ENCODE results near the gene RHBDL1. TPM values are rescaled to one million over a fixed set of nuclear protein-coding genes. Genes with fewer than 3 reads are reported as not detected.
A peak's percentile ranks its signal among the peaks of the same experiment; 100 is the strongest.

The RHBDL1 gene
- total RNA-seq, 1 experiment from 2014 or later: 2.9 TPM

GRCh38 chr16:720990-721764 lies 45.7 kb downstream of the RHBDL1 start, which contains the start of gene ANTKMT:
Gene ANTKMT (plus strand): TSS chr16:721146. CDS start chr16:721275, 129 bp downstream.
- peak within 1 kb of the TSS; percentile 73 for H3K4me3 Mint-ChIP-seq (ENCODE audit: unreplicated experiment)
- TF ChIP-seq, protein P1, sequence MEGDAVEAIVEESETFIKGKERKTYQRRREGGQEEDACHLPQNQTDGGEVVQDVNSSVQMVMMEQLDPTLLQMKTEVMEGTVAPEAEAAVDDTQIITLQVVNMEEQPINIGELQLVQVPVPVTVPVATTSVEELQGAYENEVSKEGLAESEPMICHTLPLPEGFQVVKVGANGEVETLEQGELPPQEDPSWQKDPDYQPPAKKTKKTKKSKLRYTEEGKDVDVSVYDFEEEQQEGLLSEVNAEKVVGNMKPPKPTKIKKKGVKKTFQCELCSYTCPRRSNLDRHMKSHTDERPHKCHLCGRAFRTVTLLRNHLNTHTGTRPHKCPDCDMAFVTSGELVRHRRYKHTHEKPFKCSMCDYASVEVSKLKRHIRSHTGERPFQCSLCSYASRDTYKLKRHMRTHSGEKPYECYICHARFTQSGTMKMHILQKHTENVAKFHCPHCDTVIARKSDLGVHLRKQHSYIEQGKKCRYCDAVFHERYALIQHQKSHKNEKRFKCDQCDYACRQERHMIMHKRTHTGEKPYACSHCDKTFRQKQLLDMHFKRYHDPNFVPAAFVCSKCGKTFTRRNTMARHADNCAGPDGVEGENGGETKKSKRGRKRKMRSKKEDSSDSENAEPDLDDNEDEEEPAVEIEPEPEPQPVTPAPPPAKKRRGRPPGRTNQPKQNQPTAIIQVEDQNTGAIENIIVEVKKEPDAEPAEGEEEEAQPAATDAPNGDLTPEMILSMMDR (IDR thresholded peaks at IDR 0.05; ENCODE audit: insufficient read depth in 1 of 2, low read depth in 1 of 2, low read length in 1 of 2, severe bottlenecking in 1 of 2, unreplicated experiment in 1 of 2): no peak
- Histone ChIP-seq H3K36me3 (ENCODE audit: control insufficient read depth, insufficient read depth, low read length) (no peaks in the 10 kb centered on the region), H3K9me3 (no peaks in the 10 kb centered on the region), H3K4me1 (peaks cover 24% of the 10 kb centered on the region), H3K27me3 (replicated peaks; ENCODE audit: control insufficient read depth, insufficient read depth, low read length) (no peaks in the 10 kb centered on the region), H3K4me3 (ENCODE audit: low read depth, low read length) (peak within 1 kb of the TSS; percentile 86)
- no peaks in the 10 kb centered on the region for H3K9me3 Mint-ChIP-seq (ENCODE audit: unreplicated experiment)
- intact Hi-C loops (cut with micrococcal nuclease; ENCODE audit: unreplicated experiment): no loop called here
- peak within 1 kb of the TSS; percentile 39 for H3K27ac Mint-ChIP-seq (ENCODE audit: unreplicated experiment)
- ChIA-PET POLR2A (interaction anchor here (0.6 to 2.4 kb wide), 11 partner anchors 9 to 67 kb away, joined by 3 to 12 read pairs (median 4); partner anchors contain the start of genes CHTF18, CIAO3, FBXL16 and RHBDL1), CTCF (interaction anchor here (0.6 to 1.7 kb wide), 2 partner anchors 9 to 67 kb away, joined by 4 to 13 read pairs; partner anchors contain the start of genes CHTF18 and RPUSD1)
- no TSS peak for BruUV-seq (replicated peaks)
- no peaks in the 10 kb centered on the region for H3K27me3 Mint-ChIP-seq (ENCODE audit: insufficient read depth, unreplicated experiment)
- DNase-seq: peak; percentile 89 to 95
- peaks cover 3% of the 10 kb centered on the region for H3K36me3 Mint-ChIP-seq (ENCODE audit: insufficient read depth, unreplicated experiment)
- H3K4me1 Mint-ChIP-seq (ENCODE audit: low read depth, unreplicated experiment): no peaks in the 10 kb centered on the region

DNA sequence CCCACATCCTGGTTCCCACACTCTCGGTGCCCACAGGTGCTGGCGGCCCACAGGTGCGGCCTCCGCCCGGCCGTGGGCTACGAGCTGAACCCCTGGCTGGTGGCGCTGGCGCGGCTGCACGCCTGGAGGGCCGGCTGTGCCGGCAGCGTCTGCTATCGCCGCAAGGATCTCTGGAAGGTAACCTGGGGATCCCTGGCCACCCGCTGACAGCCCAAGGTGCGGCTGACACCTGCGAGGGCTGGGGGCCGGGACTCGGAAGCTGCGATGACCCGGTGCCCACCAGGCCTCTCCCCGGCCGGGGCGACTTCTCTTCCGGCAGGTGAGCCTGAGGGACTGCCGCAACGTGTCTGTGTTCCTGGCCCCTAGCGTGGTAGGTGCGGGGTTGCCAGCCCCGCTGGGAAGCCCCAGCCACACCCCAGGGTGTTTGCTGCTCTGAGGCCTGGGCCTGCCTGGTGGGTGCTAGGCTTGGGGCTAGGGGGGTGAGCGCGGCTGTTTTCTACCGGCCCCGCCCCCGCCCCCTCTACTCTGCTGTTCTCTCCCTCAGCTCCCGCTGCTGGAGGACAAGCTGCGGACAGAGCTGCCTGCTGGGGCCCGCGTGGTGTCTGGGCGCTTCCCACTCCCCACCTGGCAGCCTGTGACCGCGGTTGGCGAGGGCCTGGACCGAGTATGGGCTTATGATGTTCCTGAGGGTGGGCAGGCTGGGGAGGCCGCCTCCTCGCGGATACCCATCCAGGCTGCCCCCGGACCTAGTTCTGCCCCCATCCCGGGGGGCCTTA lies 46.5 kb downstream of the RHBDL1 start:
- no peak for DNase-seq
- H3K9me3 ChIP-seq: no peaks in the 10 kb centered on the region
- H3K36me3 ChIP-seq (ENCODE audit: control insufficient read depth, insufficient read depth, low read length): no peaks in the 10 kb centered on the region
- ChIA-PET CTCF (interaction anchor here (0.6 to 1.7 kb wide), 2 partner anchors 9 to 66 kb away, joined by 4 to 13 read pairs; partner anchors contain the start of genes CHTF18 and RPUSD1), POLR2A (interaction anchor here (0.6 to 2.4 kb wide), 10 partner anchors 10 to 66 kb away, joined by 3 to 12 read pairs (median 4); partner anchors contain the start of genes CHTF18, CIAO3, FBXL16 and RHBDL1)
- peak overlapping the region; percentile 16 for H3K4me3 Mint-ChIP-seq (ENCODE audit: unreplicated experiment)
- TF ChIP-seq, protein P1 (IDR thresholded peaks at IDR 0.05; ENCODE audit: insufficient read depth in 1 of 2, low read depth in 1 of 2, low read length in 1 of 2, severe bottlenecking in 1 of 2, unreplicated experiment in 1 of 2): no peak
- BruUV-seq (replicated peaks): TSS peak; percentile 43
- no peaks in the 10 kb centered on the region for H3K9me3 Mint-ChIP-seq (ENCODE audit: unreplicated experiment)
- no peaks in the 10 kb centered on the region for H3K27me3 Mint-ChIP-seq (ENCODE audit: insufficient read depth, unreplicated experiment)
- no peaks in the 10 kb centered on the region for H3K4me1 Mint-ChIP-seq (ENCODE audit: low read depth, unreplicated experiment)
- H3K36me3 Mint-ChIP-seq (ENCODE audit: insufficient read depth, unreplicated experiment): peaks cover 6% of the 10 kb centered on the region
- H3K4me1 ChIP-seq: peaks cover 25% of the 10 kb centered on the region
- H3K27me3 ChIP-seq (replicated peaks; ENCODE audit: control insufficient read depth, insufficient read depth, low read length): no peaks in the 10 kb centered on the region
- H3K4me3 ChIP-seq (ENCODE audit: low read depth, low read length): peak overlapping the region; percentile 86
- intact Hi-C loops (cut with micrococcal nuclease; ENCODE audit: unreplicated experiment): no loop called here
- no peak overlapping the region for H3K27ac Mint-ChIP-seq (ENCODE audit: unreplicated experiment)

Measured in Caco-2 (cell line).